GM23248 (cell line): ENCODE data around the gene CCL20. TPM values are rescaled to one million over a fixed set of nuclear protein-coding genes. Genes with fewer than 3 reads are reported as not detected.

Experiments
- DNase-seq: peaks from one replicate; pipeline ENCODE4 v3.0.0-alpha.2; 2015
- H2AFZ ChIP-seq: fragments of 200-600 bp; sonication (generic); 2 replicates; pipeline ENCODE4 v1.6.1; 2016; ENCODE audit warnings: antibody characterized with exemption
- H3F3A ChIP-seq: fragments of 200-600 bp; sonication (generic); 2 replicates; pipeline ENCODE4 v1.6.1; 2016; ENCODE audit warnings: mild to moderate bottlenecking, antibody characterized with exemption, mixed run types; ENCODE audit not compliant: insufficient read depth
- H3K27ac ChIP-seq: fragments of 200-600 bp; sonication (generic); 2 replicates; pipeline ENCODE4 v1.5.1; 2016; ENCODE audit warnings: mild to moderate bottlenecking
- H3K27me3 ChIP-seq: fragments of 200-600 bp; sonication (generic); replicated peaks from 2 replicates; pipeline ENCODE4 v1.6.1; 2016; ENCODE audit warnings: mild to moderate bottlenecking; ENCODE audit not compliant: insufficient read depth
- H3K36me3 ChIP-seq: fragments of 200-600 bp; sonication (generic); 2 replicates; pipeline ENCODE4 v1.6.1; 2016; ENCODE audit warnings: low read depth, mild to moderate bottlenecking
- H3K4me1 ChIP-seq: fragments of 200-600 bp; sonication (generic); 2 replicates; pipeline ENCODE4 v1.6.1; 2016; ENCODE audit warnings: mild to moderate bottlenecking; ENCODE audit not compliant: insufficient read depth
- H3K4me2 ChIP-seq: fragments of 200-600 bp; sonication (generic); one replicate; pipeline ENCODE4 v1.6.1; 2016; ENCODE audit warnings: mild to moderate bottlenecking; ENCODE audit not compliant: unreplicated experiment
- H3K4me3 ChIP-seq: fragments of 200-600 bp; sonication (generic); 2 replicates; pipeline ENCODE4 v1.5.1; 2016; ENCODE audit warnings: mild to moderate bottlenecking
- H3K79me2 ChIP-seq: fragments of 200-600 bp; sonication (generic); 2 replicates; pipeline ENCODE4 v1.6.1; 2016; ENCODE audit warnings: mild to moderate bottlenecking; ENCODE audit not compliant: insufficient read depth
- H3K9ac ChIP-seq: fragments of 200-600 bp; sonication (generic); 2 replicates; pipeline ENCODE4 v1.6.1; 2016; ENCODE audit warnings: mild to moderate bottlenecking
- H3K9me2 ChIP-seq: fragments of 200-600 bp; sonication (generic); 2 replicates; pipeline ENCODE4 v1.6.1; 2016; ENCODE audit warnings: mixed run types, mild to moderate bottlenecking, moderate library complexity; ENCODE audit not compliant: insufficient read depth
- H3K9me3 ChIP-seq: fragments of 200-600 bp; sonication (generic); one replicate; pipeline ENCODE4 v1.6.1; 2017; ENCODE audit warnings: low read depth
- H4K20me1 ChIP-seq: fragments of 200-600 bp; sonication (generic); 2 replicates; pipeline ENCODE4 v1.6.0; 2016; ENCODE audit not compliant: insufficient read depth
- EZH2 ChIP-seq: fragments of 200-600 bp; sonication (generic); IDR thresholded peaks from 2 replicates; pipeline ENCODE4 v1.6.1; 2018; ENCODE audit warnings: antibody characterized with exemption, mild to moderate bottlenecking; ENCODE audit not compliant: insufficient read depth, poor library complexity, severe bottlenecking
- EZH2phosphoT487 ChIP-seq: fragments of 200-600 bp; sonication (generic); IDR thresholded peaks from 2 replicates; pipeline ENCODE4 v1.6.1; 2018; ENCODE audit warnings: antibody characterized with exemption, moderate library complexity, mild to moderate bottlenecking, low read depth; ENCODE audit not compliant: insufficient read depth
- WGBS, 2 experiments: methylation state at CpG; one replicate each; pipeline ENCODE4 v1.1.6; 2015 to 2017; ENCODE audit warnings: low lambda C conversion rate in 2 of 2, low coverage in 1 of 2; ENCODE audit errors: missing lambda C conversion rate in 2 of 2; 5-methylcytosine and 5-hydroxymethylcytosine counted together
- in situ Hi-C: fragments of 300-500 bp; cut with MboI; formaldehyde crosslinking; loops from 2 replicates; pipeline ENCODE4 v1.15.0; 2020
- polyA plus RNA-seq: library from polyadenylated mRNA; unstranded; fragments of >200 nt; fragmentation: Nextera tagmentation; extraction: Ambion mirVana; gene quantifications from 2 replicates; pipeline ENCODE4 v1.2.1, GENCODE V29; 2016
- total RNA-seq: library from RNA; depleted of rRNA; stranded (reverse); fragments of >200 nt; shearing (Covaris generic); gene quantifications from 2 replicates; pipeline ENCODE4 v1.2.3, GENCODE V29; 2014

CCL20 gene
- total and polyA plus RNA-seq, 2 experiments from 2014 or later = not detected

DNA sequence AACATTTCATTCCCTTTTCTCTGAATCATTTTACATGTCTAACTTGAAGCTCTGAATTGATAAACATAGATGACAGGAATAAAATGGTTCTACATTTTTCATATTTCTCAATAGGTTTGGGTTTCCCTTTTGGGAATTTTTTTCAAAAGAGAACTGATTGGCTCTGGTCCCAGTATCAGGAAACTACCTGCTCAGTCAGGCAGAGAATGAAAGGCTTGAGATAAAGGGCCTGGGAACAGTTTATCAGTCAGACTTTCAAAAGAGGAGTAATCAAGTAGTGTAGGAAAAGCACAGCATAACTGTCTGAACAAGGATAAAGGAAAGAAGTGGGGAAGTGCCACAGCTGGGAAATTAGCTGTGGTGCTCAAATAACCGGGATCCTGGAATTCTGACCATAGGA lies 28.3 kb upstream of the CCL20 start:
- Histone ChIP-seq H3K27ac (no peak overlapping the region), H3K9ac (no peak overlapping the region), H2AFZ (no peak overlapping the region), H3K79me2 (no peaks in the 10 kb centered on the region), H3K4me1 (no peaks in the 10 kb centered on the region), H4K20me1 (no peaks in the 10 kb centered on the region), H3K9me2 (no peaks in the 10 kb centered on the region), H3K4me3 (no peak overlapping the region), H3K9me3 (no peaks in the 10 kb centered on the region), H3K27me3 (no peaks in the 10 kb centered on the region), H3F3A (no peaks in the 10 kb centered on the region), H3K36me3 (no peaks in the 10 kb centered on the region), H3K4me2 (no peak overlapping the region)
- TF ChIP-seq EZH2phosphoT487 = no peak
- no peak for TF ChIP-seq EZH2
- in situ Hi-C loops = no loop called here
- 80 to 92% methylated on average over 1 of the region's 1 CpG for WGBS, 2 experiments
- DNase-seq = no peak

DNA sequence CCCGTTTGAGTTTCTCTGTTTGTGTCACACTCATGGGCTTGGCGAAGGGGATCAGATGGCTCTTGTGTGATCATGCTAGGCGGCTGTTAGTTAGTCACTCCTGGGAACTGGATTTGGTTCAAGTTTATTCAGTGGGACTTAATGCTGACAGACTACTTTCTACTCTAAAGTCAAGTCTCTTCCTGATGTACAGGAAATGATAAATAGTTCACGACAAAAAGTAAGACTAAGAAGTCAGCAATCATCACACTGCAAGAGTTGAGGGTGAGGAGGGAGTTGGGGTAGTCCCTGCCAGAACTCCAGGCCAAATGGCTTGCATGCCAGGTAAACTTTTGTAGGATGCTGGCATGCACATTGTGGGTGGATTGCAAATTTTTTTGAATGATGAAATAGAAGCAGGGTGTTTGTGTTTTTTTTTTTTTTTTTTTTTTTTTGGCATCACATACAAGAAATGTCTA lies 25.1 kb upstream of the CCL20 start:
- Histone ChIP-seq H3F3A (no peaks in the 10 kb centered on the region), H3K4me3 (no peak overlapping the region), H3K4me1 (0 out of 2 replicates have a peak, but pooled peaks cover 2% of the 10 kb centered on the region), H2AFZ (no peak overlapping the region), H3K4me2 (no peak overlapping the region), H3K36me3 (no peaks in the 10 kb centered on the region), H3K27ac (no peak overlapping the region), H3K9ac (no peak overlapping the region), H3K9me2 (no peaks in the 10 kb centered on the region), H3K9me3 (no peaks in the 10 kb centered on the region), H4K20me1 (no peaks in the 10 kb centered on the region), H3K27me3 (no peaks in the 10 kb centered on the region), H3K79me2 (no peaks in the 10 kb centered on the region)
- DNase-seq = peak; percentile 26
- 66 to 69% methylated on average over 4 of the region's 4 CpGs for WGBS, 2 experiments
- in situ Hi-C loops = no loop called here
- TF ChIP-seq EZH2 (no peak), EZH2phosphoT487 (no peak)

DNA sequence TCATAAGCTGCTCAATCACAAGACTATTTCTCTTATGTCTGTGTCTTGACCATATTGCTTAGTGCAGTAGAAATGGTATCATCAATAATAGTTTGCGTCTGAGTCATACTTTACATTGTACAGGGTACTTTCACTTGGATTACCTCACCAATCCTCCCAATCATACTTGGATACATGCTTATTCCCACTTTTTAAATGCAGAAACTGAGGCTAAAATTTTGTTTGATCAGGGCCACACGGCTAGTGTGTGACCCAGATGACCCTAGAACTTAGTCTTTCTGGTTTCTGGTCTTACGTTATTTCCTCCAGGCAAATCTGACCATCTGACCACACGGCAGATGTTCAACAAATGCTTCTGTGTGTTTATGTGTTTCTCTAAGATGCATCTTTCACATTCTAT lies 23.8 kb upstream of the CCL20 start:
- DNase-seq = no peak
- no peaks in the 10 kb centered on the region for H3K36me3 ChIP-seq
- H3K9me3 ChIP-seq = no peaks in the 10 kb centered on the region
- TF ChIP-seq EZH2 (no peak), EZH2phosphoT487 (no peak)
- no peaks in the 10 kb centered on the region for H3F3A ChIP-seq
- H3K4me2 ChIP-seq = no peak overlapping the region
- H3K9me2 ChIP-seq = no peaks in the 10 kb centered on the region
- H2AFZ ChIP-seq = no peak overlapping the region
- 0 out of 2 replicates have a peak, but pooled peaks cover 4% of the 10 kb centered on the region for H3K4me1 ChIP-seq
- WGBS, 2 experiments = 60 to 67% methylated on average over 4 of the region's 4 CpGs
- H3K4me3 ChIP-seq = no peak overlapping the region
- H3K27ac ChIP-seq = no peak overlapping the region
- in situ Hi-C loops = no loop called here
- no peaks in the 10 kb centered on the region for H4K20me1 ChIP-seq
- H3K9ac ChIP-seq = no peak overlapping the region
- H3K79me2 ChIP-seq = no peaks in the 10 kb centered on the region
- no peaks in the 10 kb centered on the region for H3K27me3 ChIP-seq

DNA sequence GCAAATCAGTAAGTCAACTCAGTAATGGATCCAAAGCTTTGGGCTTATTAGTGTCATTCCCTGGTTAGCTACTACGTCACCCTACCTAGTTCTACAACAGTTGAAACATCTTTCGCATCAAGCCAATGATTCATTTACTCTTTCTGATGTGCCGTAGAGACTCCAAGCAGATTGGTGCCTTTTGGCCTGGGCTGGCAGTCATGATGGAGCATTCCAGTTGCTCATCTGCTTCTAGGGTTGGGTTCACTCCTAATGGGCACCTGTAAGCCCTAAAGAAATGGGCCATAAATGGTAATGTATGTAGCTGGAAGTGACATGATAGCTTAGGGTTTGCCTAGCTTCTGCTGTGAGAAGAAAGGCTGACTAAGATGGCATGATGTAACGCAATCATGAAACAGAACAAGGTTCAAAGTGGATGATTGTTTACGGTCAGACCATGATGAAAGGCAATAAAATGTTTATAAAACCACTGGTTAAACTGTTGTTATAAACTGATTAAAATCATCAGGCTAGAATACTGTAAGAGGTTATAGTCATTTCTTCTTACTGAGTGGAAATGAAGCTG lies 20.4 kb upstream of the CCL20 start:
- in situ Hi-C loops = no loop called here

More for the DNA sequence above, 20.4 kb upstream of the CCL20 start:
- Histone ChIP-seq H3K79me2 (no peaks in the 10 kb centered on the region), H3K4me2 (no peak overlapping the region), H3F3A (no peaks in the 10 kb centered on the region), H3K9me3 (no peaks in the 10 kb centered on the region), H3K9me2 (no peaks in the 10 kb centered on the region), H3K9ac (no peak overlapping the region), H3K4me3 (no peak overlapping the region), H4K20me1 (no peaks in the 10 kb centered on the region), H3K4me1 (0 out of 2 replicates have a peak, but pooled peaks cover 4% of the 10 kb centered on the region), H3K27me3 (no peaks in the 10 kb centered on the region), H3K36me3 (no peaks in the 10 kb centered on the region), H3K27ac (no peak overlapping the region), H2AFZ (no peak overlapping the region)
- WGBS, 2 experiments = 72 to 76% methylated on average over 5 of the region's 5 CpGs
- no peak for DNase-seq
- TF ChIP-seq EZH2 (no peak), EZH2phosphoT487 (no peak)
